NCI-H1105 (cell line): Measurements from ENCODE around the gene EEF1A2.

Experiments
- DNase-seq: peaks from one replicate; lab custom pipeline; 2025; lab: John Stamatoyannopoulos, UW

EEF1A2 gene

DNA sequence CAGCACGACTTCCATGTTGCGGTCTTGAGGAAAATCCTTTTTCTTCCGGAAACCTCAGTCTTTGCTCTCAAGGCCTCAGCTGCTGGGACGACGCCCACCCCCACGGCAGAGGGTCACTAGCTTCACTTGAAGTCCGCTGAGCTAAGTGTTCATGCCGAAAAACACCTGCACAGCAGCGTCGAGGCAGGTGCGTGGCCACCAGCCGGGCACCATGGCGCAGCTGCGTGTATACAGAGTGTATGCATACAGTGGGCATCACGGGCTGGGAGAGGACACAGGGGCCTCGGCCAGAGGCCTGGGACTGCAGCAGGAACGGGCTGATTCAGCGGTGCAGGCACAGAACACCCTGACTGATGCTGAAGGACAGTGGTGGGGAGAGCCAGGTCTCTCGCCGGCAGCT is 46.5 kb downstream of the EEF1A2 start:
- DNase-seq, result no peak

DNA sequence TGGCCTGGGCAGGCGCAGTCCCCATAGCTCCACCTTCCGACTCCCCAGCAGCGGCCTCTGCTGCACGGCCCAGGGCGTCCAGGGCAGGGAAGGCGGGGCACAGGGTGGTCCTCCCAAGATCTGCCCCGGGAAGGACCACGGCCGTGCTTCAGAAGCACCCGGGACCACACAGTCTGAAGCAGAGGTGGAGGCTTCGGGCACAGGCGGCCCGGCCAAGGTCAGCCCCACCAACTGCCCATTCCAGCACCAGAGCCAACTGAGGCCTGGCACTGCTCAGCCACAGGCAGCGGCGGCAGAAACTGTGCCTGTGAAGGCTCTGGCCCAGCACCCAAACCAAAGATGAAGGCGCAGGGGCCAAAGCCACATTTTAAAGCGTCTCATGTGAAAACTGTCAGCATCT is 47.1 kb downstream of the EEF1A2 start:
- DNase-seq, result no peak

DNA sequence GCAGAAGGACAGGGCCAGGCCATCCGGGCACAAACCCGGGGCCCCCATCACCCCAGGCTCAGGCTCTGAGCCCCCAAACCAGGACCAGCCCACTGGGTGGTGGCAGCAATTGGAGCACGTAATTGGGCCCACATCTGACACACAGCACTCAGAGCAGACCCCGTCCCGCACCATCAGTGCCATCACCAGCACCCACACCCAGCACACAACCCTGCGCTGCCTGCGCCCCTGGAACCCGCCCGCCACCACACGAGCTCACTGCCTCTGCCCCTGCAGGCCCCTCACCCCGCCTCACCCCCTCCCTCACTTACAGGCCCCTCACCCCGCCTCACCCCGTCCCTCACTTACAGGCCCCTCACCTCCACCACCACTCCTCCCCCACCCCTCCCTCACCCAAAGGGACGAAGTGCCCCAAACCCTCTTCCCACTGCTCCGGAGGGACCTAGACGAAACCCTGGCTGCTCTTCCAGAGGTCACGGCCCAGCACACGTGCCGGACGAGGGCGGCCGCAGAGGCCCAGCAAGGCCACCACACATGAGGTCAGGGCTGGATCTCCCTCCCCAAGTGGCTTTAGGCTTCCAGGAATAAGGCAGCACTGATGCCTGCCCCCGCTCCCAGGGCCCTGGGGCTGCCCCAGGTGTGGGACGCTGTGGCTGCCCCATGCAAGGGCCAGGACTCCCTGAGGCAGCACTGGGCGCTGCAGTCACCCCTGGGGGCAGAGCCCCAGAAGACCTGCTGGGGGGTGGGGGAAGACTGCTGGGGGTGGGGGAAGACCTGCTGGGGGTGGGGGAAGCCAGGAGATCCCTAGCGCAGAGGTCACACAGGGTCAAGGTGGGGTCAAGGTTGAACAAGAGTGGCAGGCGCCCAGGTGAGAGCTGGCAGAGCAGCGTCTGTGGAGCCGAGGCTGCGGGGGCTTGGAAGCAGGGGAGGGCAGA is 48.8 kb downstream of the EEF1A2 start:
- no peak for DNase-seq

DNA sequence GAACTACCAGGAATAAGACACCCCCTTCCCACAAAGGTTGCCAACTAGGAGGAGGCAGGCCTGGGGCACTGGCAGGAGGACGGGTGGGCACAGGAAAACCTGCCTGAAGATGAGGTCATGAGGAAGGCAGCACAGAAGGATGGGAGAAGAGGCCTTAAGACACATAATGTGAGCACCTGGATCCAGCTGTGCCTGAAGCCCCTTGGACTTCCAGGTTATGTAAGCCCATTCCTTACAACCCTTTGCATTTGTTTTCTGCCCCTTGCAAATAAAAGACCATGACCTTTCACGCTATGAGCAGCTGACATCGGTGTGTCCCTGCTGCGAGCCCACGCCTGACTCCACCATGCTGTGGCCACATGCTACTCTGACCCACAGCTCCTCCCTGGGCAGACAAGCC is 49.9 kb downstream of the EEF1A2 start:
- no peak for DNase-seq

DNA sequence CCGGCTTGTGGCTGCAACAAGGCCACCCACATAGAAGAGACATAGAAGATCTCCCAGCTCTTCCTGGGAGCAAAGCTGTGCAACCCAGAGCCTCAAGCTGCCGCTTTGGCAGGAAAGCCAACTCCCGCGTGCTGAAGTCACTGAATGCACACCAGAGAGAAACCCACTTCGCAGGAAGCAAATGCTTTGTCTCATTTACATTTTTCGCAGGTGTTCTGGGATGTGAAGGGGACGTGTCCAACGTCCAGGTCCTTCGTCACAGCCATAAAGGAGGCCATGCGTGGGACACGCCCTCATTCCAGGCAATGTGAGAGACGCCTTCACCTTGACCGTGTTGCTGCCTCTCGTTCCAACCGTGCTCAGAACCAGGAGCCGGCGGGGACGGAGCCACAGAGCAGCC is 50.9 kb downstream of the EEF1A2 start:
- DNase-seq, result no peak

DNA sequence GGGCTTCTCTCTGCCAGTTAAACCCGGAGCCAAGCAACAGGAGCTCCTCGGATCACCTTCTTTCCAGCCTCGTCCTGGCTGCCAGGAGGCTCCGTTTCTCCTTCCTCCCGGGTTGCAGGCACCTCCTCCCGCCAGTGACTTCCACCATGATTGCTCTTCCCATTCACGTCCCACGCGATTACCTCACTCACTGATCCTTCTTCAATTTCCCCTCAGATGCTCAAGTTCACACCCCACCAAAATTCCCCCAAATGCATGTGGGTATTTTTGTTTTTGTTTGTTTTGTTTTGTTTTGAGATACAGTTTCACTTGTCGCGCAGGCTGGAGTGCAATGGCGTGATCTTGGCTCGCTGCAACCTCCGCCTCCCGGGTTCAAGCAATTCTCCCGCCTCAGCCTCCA is 51.6 kb downstream of the EEF1A2 start:
- no peak for DNase-seq

DNA sequence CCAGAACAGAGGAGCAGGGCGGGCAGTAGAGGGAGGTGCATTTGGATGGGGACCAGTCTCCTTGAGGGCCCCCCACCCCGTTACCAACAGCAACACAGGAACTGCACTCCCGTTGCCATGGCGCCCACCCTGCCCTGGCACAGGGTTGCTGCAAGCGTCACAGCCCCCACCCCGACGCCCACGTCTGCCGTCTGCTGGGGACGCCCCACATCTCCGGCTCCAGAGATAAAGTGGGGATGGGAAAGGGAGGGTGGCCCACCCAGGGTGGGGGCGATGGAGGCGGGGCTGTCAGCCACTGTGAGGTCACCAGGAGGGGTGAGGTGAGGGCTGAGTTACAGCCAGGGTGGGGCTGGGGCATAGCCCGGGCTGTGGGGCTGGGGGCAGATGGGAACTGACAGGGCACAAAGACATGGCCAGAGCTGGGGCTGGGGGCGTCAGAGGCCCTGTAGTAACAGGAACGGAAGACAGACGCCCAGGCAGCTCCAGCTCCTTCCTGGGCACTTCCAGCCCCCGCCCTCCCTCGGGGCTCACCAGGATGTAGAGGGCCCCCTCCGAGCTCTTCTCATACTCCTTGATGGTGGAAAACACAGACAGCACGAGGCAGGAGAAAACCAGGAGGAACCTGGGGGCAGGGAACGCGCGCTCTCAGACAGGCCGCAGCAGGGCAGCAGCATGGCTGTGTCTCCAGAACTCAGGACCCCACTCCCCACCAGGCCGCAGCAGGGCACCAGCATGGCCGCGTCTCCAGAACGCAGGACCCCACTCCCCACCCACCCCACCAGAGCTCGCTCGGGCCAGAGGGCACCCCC is 52.5 kb downstream of the EEF1A2 start:
- DNase-seq, result no peak

DNA sequence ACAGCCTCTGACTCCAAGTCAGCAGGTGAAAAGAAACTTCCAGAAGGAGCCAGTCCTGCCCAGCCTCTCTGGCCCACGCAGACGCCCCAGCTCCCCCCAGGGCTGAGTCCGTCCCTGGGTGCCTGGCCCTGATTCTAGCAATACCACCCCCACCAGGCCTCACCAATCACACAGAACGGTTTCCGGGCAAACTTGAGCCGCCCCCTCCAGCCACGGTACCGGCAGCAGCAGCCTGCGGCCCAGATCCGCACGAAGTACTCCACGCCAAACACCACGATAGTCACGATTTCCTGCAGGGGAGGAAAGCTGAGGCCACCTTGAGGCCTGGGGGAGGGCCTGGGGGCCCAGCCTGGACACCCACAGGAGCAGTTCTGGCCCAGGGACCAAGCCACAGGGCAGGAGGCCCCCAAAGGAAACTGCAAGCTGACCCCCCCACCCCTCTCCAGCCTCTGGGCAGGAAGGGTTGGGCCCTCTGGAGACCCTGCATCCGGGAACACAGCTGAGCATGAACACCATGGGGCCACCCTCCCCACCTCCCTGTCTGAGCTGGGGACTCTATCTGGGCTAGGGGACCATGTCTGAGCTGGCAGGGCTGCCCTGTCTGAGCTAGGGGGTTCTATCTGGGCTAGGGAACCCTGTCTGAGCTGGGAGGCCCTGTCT is 53.7 kb downstream of the EEF1A2 start:
- no peak for DNase-seq

DNA sequence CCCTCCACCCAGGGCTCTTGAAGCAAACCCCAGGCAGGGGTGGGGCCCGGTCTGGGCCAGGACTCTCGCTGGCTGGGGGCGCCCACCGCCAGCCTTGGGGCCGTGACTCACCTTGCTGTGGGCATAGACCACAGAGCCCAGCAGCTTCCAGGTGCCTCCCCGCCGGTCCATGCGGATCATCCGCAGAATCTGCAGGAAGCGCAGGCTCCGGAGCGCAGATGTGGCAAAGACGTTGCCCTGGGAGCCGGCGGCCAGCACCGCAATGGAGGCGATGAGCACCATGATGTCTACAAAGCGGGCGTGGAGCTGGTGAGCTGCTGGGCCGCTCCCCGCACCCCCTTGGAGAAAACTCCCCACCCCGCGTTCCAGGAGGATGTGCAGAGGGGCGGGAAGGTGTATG is 54.3 kb downstream of the EEF1A2 start:
- no peak for DNase-seq

DNA sequence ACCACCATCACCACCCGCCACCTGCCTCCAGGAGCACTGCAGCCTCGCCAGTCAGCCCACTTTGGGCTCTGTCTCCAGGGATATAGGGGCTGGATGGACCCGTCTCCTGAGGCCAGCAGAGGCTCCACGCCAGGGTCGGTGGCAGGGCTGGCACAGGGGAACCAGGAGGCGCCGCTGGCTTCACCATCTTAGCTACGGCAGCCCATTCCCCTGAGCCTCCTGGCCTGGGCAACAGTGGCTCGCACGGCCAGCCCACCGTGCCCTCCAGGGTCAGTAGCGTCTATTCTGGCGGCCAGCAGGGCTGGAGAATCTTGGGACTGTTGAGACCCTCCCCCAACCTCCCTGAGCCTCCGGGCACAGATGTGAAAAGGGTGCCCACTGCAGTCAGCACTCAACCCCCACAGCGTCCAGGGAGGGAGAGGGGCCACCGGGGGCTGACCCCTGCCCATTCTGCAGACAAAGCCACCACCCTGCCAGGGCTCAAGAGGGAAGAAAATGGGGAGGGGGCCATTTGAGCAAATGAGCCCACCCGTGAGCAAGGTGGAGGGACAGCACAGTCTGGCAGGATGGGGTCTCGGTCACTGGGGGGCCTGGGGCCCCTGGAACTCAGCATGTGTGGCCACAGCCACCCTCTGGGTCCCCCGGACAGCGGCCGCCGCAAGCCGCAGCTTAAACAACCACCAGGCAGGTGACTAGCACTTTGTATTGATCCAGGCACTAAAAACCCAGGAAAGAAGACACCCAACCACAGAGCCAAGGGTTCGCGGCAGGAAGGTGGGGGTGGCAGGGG is 55.1 kb downstream of the EEF1A2 start:
- no peak for DNase-seq

DNA sequence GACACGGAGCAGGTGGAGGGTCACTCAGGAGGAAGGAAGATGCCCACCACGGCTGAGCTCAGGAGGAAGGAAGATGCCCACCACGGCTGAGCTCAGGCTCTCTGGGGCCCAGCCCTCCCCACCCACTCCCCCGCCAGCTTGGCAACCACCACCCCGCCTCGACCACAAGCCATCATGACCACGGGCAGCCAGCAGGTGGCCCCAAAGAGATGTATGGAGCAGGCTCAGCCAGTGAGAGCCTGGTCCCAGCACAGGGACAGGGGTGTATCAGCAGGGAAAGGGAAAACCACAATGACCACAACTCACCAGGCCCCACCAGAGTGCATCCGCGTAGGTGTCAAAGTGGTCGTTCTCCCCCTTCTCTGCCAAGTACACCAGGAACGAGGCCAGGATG is 56.8 kb downstream of the EEF1A2 start:
- peak; percentile 46 for DNase-seq

DNA sequence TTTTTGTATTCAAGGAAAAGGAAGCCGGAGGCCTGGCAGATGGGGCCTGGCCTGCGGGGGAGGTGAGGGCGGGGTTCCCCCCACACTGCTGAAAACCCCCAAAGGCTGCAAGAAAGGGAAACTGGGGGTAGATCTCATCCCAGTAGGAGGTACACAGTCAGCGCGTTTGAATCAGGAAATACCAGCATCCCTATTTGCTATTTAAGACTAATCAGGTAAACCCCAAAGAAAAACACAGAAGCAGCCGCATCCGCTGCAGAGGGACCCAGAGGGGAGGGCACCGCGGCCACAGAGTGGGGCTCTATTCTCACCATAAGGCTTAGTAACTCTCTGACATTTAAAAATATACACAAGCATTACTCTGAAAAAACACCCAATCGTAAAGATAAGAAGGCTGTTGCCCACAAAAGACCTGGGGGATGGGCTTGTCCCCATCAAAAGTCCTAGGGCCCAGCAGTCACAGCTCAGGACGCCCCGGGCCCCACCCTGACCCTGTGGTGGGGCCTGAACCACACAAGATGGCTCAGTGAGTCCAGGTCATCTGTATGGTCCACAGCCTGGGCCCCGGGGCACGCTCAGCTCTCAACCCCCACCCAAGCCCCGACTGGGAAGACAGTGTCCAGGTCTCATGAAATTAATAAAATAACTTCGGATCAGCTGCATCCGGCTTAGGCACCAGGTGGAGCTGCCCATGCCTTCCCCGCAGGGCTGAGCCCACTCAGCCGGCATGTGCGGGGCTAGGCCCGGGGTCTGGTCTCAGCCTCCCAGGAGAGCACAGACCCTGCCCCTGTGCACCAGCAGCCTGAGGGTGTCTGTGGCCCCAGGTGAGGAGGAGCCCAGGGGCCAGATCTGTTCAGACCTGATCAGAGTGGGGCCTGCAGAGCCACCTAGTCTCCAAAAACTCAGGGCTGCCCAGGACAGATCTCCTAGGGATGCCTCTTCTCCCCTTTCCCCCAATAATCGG is 57.5 kb downstream of the EEF1A2 start:
- DNase-seq, result no peak

DNA sequence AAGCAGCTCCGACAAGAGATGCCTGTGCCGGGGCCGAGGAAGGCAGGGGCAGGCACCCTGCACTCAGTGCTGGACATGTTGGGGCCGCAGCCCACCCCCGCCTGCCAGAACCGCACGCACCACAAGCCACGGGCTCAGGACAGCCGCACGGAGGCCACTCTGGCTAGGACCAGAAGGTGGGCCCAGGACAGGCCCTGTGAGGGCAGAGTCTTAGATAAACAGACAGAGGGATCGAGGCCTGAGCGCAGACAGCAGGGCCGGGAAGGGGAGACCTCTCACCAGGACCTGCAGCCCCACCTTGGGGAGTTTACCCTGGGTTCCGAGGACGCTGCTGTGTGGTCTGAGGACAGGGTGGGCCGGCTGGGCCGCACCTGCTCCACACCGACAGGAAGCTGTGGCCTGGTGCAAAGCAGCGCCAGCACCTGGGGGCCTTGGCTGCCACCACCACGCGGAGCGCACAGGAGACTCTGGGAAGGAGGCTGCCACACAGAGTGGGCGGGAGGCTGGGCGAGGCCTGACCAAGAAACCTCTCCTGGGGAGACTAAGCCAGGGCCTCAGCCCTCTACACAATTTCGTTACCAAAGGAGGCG is 58.4 kb downstream of the EEF1A2 start:
- DNase-seq, result no peak

DNA sequence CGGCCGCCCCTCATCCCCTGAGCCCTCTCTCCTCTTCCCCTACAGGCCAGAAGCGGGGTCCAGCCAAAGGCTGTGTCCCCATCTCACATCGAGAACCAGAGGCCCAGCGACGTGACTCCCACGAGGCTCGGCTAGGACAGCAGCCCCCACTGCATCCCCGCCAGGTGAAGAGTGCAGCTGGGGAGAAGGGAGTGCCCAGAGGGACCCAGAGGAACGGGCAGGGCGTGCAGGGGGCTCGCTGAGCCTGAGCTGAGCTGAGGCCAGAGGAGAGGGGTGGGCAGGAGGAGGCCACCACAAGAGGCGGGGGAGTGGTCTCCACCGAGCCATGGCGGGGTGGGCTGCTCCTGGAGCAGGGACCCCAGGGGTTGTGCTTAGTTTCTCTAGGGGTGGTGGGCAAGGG is 59.0 kb downstream of the EEF1A2 start:
- DNase-seq, result no peak

DNA sequence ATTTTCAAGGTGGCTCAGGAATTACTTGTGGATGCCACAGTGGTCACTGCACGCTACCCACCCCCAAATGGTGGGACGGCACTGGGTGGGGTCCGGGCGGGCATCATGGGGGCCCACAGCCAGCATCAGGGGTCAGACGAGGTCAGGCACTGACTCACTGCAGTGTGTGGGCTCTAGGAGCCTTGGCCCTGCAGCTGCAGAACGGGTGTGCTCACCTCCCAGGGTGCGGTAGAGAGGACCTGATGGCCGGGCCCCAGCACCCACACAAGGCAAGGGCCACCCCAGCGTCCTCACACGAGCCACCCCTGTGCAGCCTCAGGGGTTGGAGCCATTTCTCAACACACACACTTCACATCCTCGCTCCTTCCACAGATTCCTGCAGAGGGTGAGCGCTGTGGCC is 60.8 kb downstream of the EEF1A2 start:
- DNase-seq, result no peak
